Retinal pigment epithelial cell (primary cell): ENCODE measurements around the gene PDHX.
A peak's percentile ranks its signal among the peaks of the same experiment; 100 is the strongest.

ENCODE experiments used
- DNase-seq: peaks from one replicate; pipeline ENCODE4 v3.0.0-alpha.2; 2010; ENCODE audit warnings: low read depth
- H3K4me3 ChIP-seq: 2 replicates; pipeline ENCODE4 v1.5.1; 2011; ENCODE audit warnings: mild to moderate bottlenecking, low read length, control low read depth, moderate library complexity
- CTCF ChIP-seq: conservative IDR thresholded peaks from 2 replicates; pipeline ENCODE4 v1.5.1; 2011; ENCODE audit warnings: low read depth, low read length, control low read depth, inconsistent platforms

PDHX gene

GRCh38 chr11:34988294-34989255 is 72.2 kb downstream of the PDHX start:
- no peak for TF ChIP-seq CTCF
- H3K4me3 ChIP-seq, result no peak overlapping the region
- no peak for DNase-seq

GRCh38 chr11:34990916-34991315 is 74.5 kb downstream of the PDHX start:
- no peak for TF ChIP-seq CTCF
- DNase-seq, result no peak

GRCh38 chr11:34994854-34995253 is 78.4 kb downstream of the PDHX start:
- no peak overlapping the region for H3K4me3 ChIP-seq
- no peak for TF ChIP-seq CTCF
- no peak for DNase-seq

More at GRCh38 chr11:34990916-34991315, 74.5 kb downstream of the PDHX start:
- H3K4me3 ChIP-seq, result no peak overlapping the region

- TF ChIP-seq CTCF, result no peak
- no peak overlapping the region for H3K4me3 ChIP-seq
- no peak for DNase-seq
Measured at GRCh38 chr11:34996958-34997357, 80.5 kb downstream of the PDHX start.

GRCh38 chr11:34997952-34998528 is 81.6 kb downstream of the PDHX start:
- no peak for DNase-seq
- peak; percentile 31 for TF ChIP-seq CTCF
- H3K4me3 ChIP-seq, result no peak overlapping the region

- DNase-seq, result no peak
- no peak for TF ChIP-seq CTCF
- H3K4me3 ChIP-seq, result no peak overlapping the region
Measured at GRCh38 chr11:34999453-34999852, 83.0 kb downstream of the PDHX start.
